Measurements from ENCODE around the gene BRI3.

Gene BRI3

GRCh38 chr7:98250789-98251188 lies 30.7 kb upstream of the BRI3 start:
- H3K4me2 ChIP-seq (ENCODE audit: low read length), result peak overlapping the region; percentile 87
- H3K18ac ChIP-seq (ENCODE audit: low read length), result no peak overlapping the region
- no peak overlapping the region for H3K23ac ChIP-seq (ENCODE audit: low read length)
- H3K27me3 ChIP-seq (ENCODE audit: insufficient read depth, low read length), result no peaks in the 10 kb centered on the region
- peaks cover 6% of the 10 kb centered on the region for H3K79me1 ChIP-seq (ENCODE audit: low read length)
- H4K8ac ChIP-seq (ENCODE audit: low read depth, low read length), result no peak overlapping the region
- no peaks in the 10 kb centered on the region for H3K9me3 ChIP-seq (ENCODE audit: insufficient read depth, low read depth, low read length)
- H3K4ac ChIP-seq (ENCODE audit: low read depth, low read length), result no peak overlapping the region
- no peak overlapping the region for H2AK5ac ChIP-seq (ENCODE audit: low read length)
- no peak overlapping the region for H4K91ac ChIP-seq (ENCODE audit: low read depth, low read length)
- peaks cover 3 to 9% of the 10 kb centered on the region in 2 experiments for H3K4me1 ChIP-seq (ENCODE audit: control insufficient read depth in 1 of 2, insufficient read depth in 2 of 2, low read length in 2 of 2)
- H3K4me3 ChIP-seq (ENCODE audit: low read depth, low read length), result no peak overlapping the region
- no peak overlapping the region for H3K9ac ChIP-seq (ENCODE audit: low read length)
- no peak overlapping the region for H3K14ac ChIP-seq (ENCODE audit: low read length)
- H4K12ac ChIP-seq (ENCODE audit: low read depth, low read length), result no peak overlapping the region
- peaks cover 6% of the 10 kb centered on the region for H3K79me2 ChIP-seq (ENCODE audit: control insufficient read depth, insufficient read depth, low read length, poor library complexity)
- no CpG with 5 or more reads among the region's 3 CpGs for WGBS (ENCODE audit: extremely low coverage, insufficient coverage, insufficient read length)
- no peak overlapping the region for H2BK12ac ChIP-seq (ENCODE audit: low read length)
- no peak overlapping the region for H2AFZ ChIP-seq (ENCODE audit: insufficient read depth, low read length, poor library complexity)
- H2BK5ac ChIP-seq (ENCODE audit: low read depth, low read length, poor library complexity), result no peak overlapping the region
- DNase-seq, result peak in 1 of 2 donors; percentile 10
- no peak overlapping the region for H3K27ac ChIP-seq (ENCODE audit: low read depth, low read length)
- H2BK120ac ChIP-seq (ENCODE audit: insufficient read depth, low read length, poor library complexity), result no peak overlapping the region
- no peaks in the 10 kb centered on the region for H3K36me3 ChIP-seq (ENCODE audit: control insufficient read depth in 1 of 2, insufficient read depth in 2 of 2, low read length in 2 of 2)

GRCh38 chr7:98251231-98251600 lies 30.3 kb upstream of the BRI3 start:
- no peak overlapping the region for H3K4ac ChIP-seq (ENCODE audit: low read depth, low read length)
- no peak overlapping the region for H2BK120ac ChIP-seq (ENCODE audit: insufficient read depth, low read length, poor library complexity)
- H3K14ac ChIP-seq (ENCODE audit: low read length), result no peak overlapping the region
- peaks cover 6% of the 10 kb centered on the region for H3K79me2 ChIP-seq (ENCODE audit: control insufficient read depth, insufficient read depth, low read length, poor library complexity)
- H3K79me1 ChIP-seq (ENCODE audit: low read length), result peaks cover 6% of the 10 kb centered on the region
- peaks cover 3 to 9% of the 10 kb centered on the region in 2 experiments for H3K4me1 ChIP-seq (ENCODE audit: control insufficient read depth in 1 of 2, insufficient read depth in 2 of 2, low read length in 2 of 2)
- H3K9ac ChIP-seq (ENCODE audit: low read length), result peak overlapping the region; percentile 54
- H3K27me3 ChIP-seq (ENCODE audit: insufficient read depth, low read length), result no peaks in the 10 kb centered on the region
- WGBS (ENCODE audit: extremely low coverage, insufficient coverage, insufficient read length), result no CpG with 5 or more reads among the region's 9 CpGs
- H4K12ac ChIP-seq (ENCODE audit: low read depth, low read length), result no peak overlapping the region
- H2AK5ac ChIP-seq (ENCODE audit: low read length), result no peak overlapping the region
- no peak overlapping the region for H4K91ac ChIP-seq (ENCODE audit: low read depth, low read length)
- H3K18ac ChIP-seq (ENCODE audit: low read length), result peak overlapping the region; percentile 39
- H3K4me3 ChIP-seq (ENCODE audit: low read depth, low read length), result peak overlapping the region; percentile 99
- peak overlapping the region; percentile 88 for H2AFZ ChIP-seq (ENCODE audit: insufficient read depth, low read length, poor library complexity)
- no peaks in the 10 kb centered on the region for H3K36me3 ChIP-seq (ENCODE audit: control insufficient read depth in 1 of 2, insufficient read depth in 2 of 2, low read length in 2 of 2)
- no peak overlapping the region for H4K8ac ChIP-seq (ENCODE audit: low read depth, low read length)
- H3K4me2 ChIP-seq (ENCODE audit: low read length), result peak overlapping the region; percentile 87
- H2BK5ac ChIP-seq (ENCODE audit: low read depth, low read length, poor library complexity), result no peak overlapping the region
- H3K23ac ChIP-seq (ENCODE audit: low read length), result no peak overlapping the region
- H3K9me3 ChIP-seq (ENCODE audit: insufficient read depth, low read depth, low read length), result no peaks in the 10 kb centered on the region
- no peak for DNase-seq
- no peak overlapping the region for H2BK12ac ChIP-seq (ENCODE audit: low read length)
- H3K27ac ChIP-seq (ENCODE audit: low read depth, low read length), result no peak overlapping the region

GRCh38 chr7:98251601-98252424 lies 29.7 kb upstream of the BRI3 start, which contains the start of gene TECPR1:
TECPR1 (minus strand) TSS chr7:98252232; CDS start chr7:98246146, 6,086 bp downstream.
- Histone ChIP-seq H3K9ac (ENCODE audit: low read length) (peak within 1 kb of the TSS; percentile 87), H3K23ac (ENCODE audit: low read length) (no peak within 1 kb of the TSS), H3K27me3 (ENCODE audit: insufficient read depth, low read length) (no peaks in the 10 kb centered on the region), H4K12ac (ENCODE audit: low read depth, low read length) (peak within 1 kb of the TSS; percentile 92), H3K4me1 (ENCODE audit: control insufficient read depth in 1 of 2, insufficient read depth in 2 of 2, low read length in 2 of 2) (peaks cover 3 to 9% of the 10 kb centered on the region in 2 experiments), H2BK12ac (ENCODE audit: low read length) (no peak within 1 kb of the TSS), H3K27ac (ENCODE audit: low read depth, low read length) (peak within 1 kb of the TSS; percentile 60), H4K8ac (ENCODE audit: low read depth, low read length) (peak within 1 kb of the TSS; percentile 92), H2AK5ac (ENCODE audit: low read length) (no peak within 1 kb of the TSS), H3K4me3 (ENCODE audit: low read depth, low read length) (peak within 1 kb of the TSS; percentile 99), H3K18ac (ENCODE audit: low read length) (peak within 1 kb of the TSS; percentile 74), H2AFZ (ENCODE audit: insufficient read depth, low read length, poor library complexity) (peak within 1 kb of the TSS; percentile 90), H3K79me1 (ENCODE audit: low read length) (peaks cover 6% of the 10 kb centered on the region), H3K79me2 (ENCODE audit: control insufficient read depth, insufficient read depth, low read length, poor library complexity) (peaks cover 6% of the 10 kb centered on the region), H2BK120ac (ENCODE audit: insufficient read depth, low read length, poor library complexity) (peak within 1 kb of the TSS; percentile 59), H3K4me2 (ENCODE audit: low read length) (peak within 1 kb of the TSS; percentile 87), H4K91ac (ENCODE audit: low read depth, low read length) (peak within 1 kb of the TSS; percentile 72), H3K36me3 (ENCODE audit: control insufficient read depth in 1 of 2, insufficient read depth in 2 of 2, low read length in 2 of 2) (no peaks in the 10 kb centered on the region), H3K9me3 (ENCODE audit: insufficient read depth, low read depth, low read length) (no peaks in the 10 kb centered on the region), H2BK5ac (ENCODE audit: low read depth, low read length, poor library complexity) (peak within 1 kb of the TSS; percentile 20), H3K14ac (ENCODE audit: low read length) (peak within 1 kb of the TSS; percentile 78), H3K4ac (ENCODE audit: low read depth, low read length) (peak within 1 kb of the TSS; percentile 67)
- no CpG with 5 or more reads among the region's 69 CpGs for WGBS (ENCODE audit: extremely low coverage, insufficient coverage, insufficient read length)
- DNase-seq, result peak; percentile 96 to 97

- peak overlapping the region; percentile 87 for H3K4me2 ChIP-seq (ENCODE audit: low read length)
- peak overlapping the region; percentile 81 for H4K8ac ChIP-seq (ENCODE audit: low read depth, low read length)
- peak overlapping the region; percentile 78 for H3K14ac ChIP-seq (ENCODE audit: low read length)
- no peak overlapping the region for H2BK5ac ChIP-seq (ENCODE audit: low read depth, low read length, poor library complexity)
- WGBS (ENCODE audit: extremely low coverage, insufficient coverage, insufficient read length), result no CpG with 5 or more reads among the region's 32 CpGs
- no peak overlapping the region for H2BK12ac ChIP-seq (ENCODE audit: low read length)
- H3K23ac ChIP-seq (ENCODE audit: low read length), result no peak overlapping the region
- DNase-seq, result no peak
- H3K27ac ChIP-seq (ENCODE audit: low read depth, low read length), result no peak overlapping the region
- peak overlapping the region; percentile 72 for H4K91ac ChIP-seq (ENCODE audit: low read depth, low read length)
- no peaks in the 10 kb centered on the region for H3K27me3 ChIP-seq (ENCODE audit: insufficient read depth, low read length)
- peak overlapping the region; percentile 99 for H3K4me3 ChIP-seq (ENCODE audit: low read depth, low read length)
- H3K4me1 ChIP-seq (ENCODE audit: control insufficient read depth in 1 of 2, insufficient read depth in 2 of 2, low read length in 2 of 2), result peaks cover 3 to 9% of the 10 kb centered on the region in 2 experiments
- peak overlapping the region; percentile 87 for H3K9ac ChIP-seq (ENCODE audit: low read length)
- peak overlapping the region; percentile 90 for H2AFZ ChIP-seq (ENCODE audit: insufficient read depth, low read length, poor library complexity)
- peaks cover 2 to 3% of the 10 kb centered on the region in 2 experiments for H3K36me3 ChIP-seq (ENCODE audit: control insufficient read depth in 1 of 2, insufficient read depth in 2 of 2, low read length in 2 of 2)
- peak overlapping the region; percentile 33 for H3K4ac ChIP-seq (ENCODE audit: low read depth, low read length)
- no peak overlapping the region for H2BK120ac ChIP-seq (ENCODE audit: insufficient read depth, low read length, poor library complexity)
- no peaks in the 10 kb centered on the region for H3K9me3 ChIP-seq (ENCODE audit: insufficient read depth, low read depth, low read length)
- H3K18ac ChIP-seq (ENCODE audit: low read length), result peak overlapping the region; percentile 65
- H4K12ac ChIP-seq (ENCODE audit: low read depth, low read length), result peak overlapping the region; percentile 92
- H3K79me1 ChIP-seq (ENCODE audit: low read length), result peaks cover 6% of the 10 kb centered on the region
- H2AK5ac ChIP-seq (ENCODE audit: low read length), result no peak overlapping the region
- H3K79me2 ChIP-seq (ENCODE audit: control insufficient read depth, insufficient read depth, low read length, poor library complexity), result peaks cover 6% of the 10 kb centered on the region
Observed at GRCh38 chr7:98252425-98253054, 28.9 kb upstream of the BRI3 start.
